GM06990 (cell line): ENCODE measurements around the gene TNRC6C.

Source experiments
- DNase-seq: peaks from one replicate; pipeline ENCODE4 v3.0.0-alpha.2; 2011; ENCODE audit not compliant: insufficient read length; ENCODE audit errors: extremely low read depth
- H3K27me3 ChIP-seq: replicated peaks from 2 replicates; pipeline ENCODE4 v1.6.0; 2011; ENCODE audit warnings: low read length; ENCODE audit not compliant: control insufficient read depth, insufficient read depth
- H3K36me3 ChIP-seq: 2 replicates; pipeline ENCODE4 v1.5.1; 2011; ENCODE audit warnings: low read length; ENCODE audit not compliant: control insufficient read depth, insufficient read depth
- H3K4me3 ChIP-seq: replicated peaks from 2 replicates; pipeline ENCODE4 v1.5.1; 2011; ENCODE audit warnings: low read depth, mild to moderate bottlenecking, control low read depth, low read length
- CTCF ChIP-seq: IDR thresholded peaks from 2 replicates; pipeline ENCODE4 v1.5.1; 2011; ENCODE audit warnings: low read length, control low read depth, mild to moderate bottlenecking, inconsistent platforms; ENCODE audit not compliant: insufficient read depth, poor library complexity, severe bottlenecking

TNRC6C gene

GRCh38 chr17:77999413-78000173 is 41.1 kb downstream of the TNRC6C start:
- no peak for DNase-seq
- no peaks in the 10 kb centered on the region for H3K27me3 ChIP-seq
- H3K4me3 ChIP-seq: no peak overlapping the region
- no peak for TF ChIP-seq CTCF
- no peaks in the 10 kb centered on the region for H3K36me3 ChIP-seq

DNA sequence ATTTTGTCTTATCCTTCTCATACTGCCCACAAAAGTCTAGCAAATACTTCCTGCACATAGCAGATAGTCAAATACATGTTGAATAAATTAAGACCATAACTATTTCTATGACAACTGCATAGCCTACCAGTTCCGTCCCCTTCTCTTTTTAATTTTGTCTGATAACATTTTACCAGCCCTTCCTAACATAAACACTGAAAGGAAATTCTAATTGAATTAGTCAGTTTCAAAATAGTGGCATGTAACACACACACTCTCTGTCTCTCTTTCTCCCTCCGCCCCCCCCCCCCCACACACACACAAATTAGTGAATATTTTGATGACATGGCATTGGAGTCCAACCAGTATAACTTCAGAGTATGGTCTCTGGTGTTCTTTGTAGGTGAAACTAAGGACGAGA is 41.8 kb downstream of the TNRC6C start:
- DNase-seq: no peak
- Histone ChIP-seq H3K4me3 (no peak overlapping the region), H3K36me3 (no peaks in the 10 kb centered on the region), H3K27me3 (no peaks in the 10 kb centered on the region)
- no peak for TF ChIP-seq CTCF

DNA sequence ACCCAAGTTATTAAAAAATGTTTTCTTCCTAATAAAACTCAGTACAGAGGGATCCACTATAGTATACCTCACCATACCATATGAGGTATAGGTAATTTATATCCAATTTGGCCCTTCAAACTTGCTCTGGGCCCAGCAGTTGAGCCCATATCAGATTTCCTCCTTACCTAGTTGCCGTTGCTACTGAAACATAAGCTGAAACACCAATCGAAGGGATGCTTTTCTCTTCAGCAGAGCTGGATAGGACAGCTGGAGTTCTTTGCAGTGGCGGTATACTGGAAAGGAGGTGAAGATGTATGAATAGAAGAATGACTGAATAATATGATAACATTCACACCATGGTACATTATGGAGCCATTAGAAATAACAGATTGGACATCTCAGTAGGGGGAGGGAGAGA is 42.7 kb downstream of the TNRC6C start:
- H3K36me3 ChIP-seq: no peaks in the 10 kb centered on the region
- H3K27me3 ChIP-seq: no peaks in the 10 kb centered on the region
- no peak for TF ChIP-seq CTCF
- no peak for DNase-seq
- no peak overlapping the region for H3K4me3 ChIP-seq

DNA sequence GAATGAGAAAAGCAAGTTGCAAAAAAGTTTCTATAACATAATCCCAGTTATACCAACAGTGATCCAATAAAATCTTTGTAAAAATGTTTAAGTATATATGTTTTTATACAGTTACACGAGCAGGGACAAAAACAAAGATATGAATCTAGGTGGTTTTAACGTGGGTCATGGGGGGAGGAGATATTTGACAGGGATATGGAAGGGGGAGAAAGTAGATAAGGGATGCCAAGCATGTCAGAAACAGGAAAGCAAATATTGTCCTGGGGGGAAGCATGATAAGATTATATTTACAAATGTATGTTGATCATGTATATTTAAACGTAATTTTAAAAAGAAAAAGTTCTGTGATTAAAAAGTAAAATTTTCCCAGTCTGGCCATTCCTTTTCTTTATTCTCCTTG is 43.1 kb downstream of the TNRC6C start:
- DNase-seq: no peak
- no peaks in the 10 kb centered on the region for H3K27me3 ChIP-seq

GRCh38 chr17:78002166-78002565 is 43.7 kb downstream of the TNRC6C start:
- Histone ChIP-seq H3K36me3 (no peaks in the 10 kb centered on the region), H3K4me3 (no peak overlapping the region), H3K27me3 (no peaks in the 10 kb centered on the region)
- no peak for DNase-seq
- no peak for TF ChIP-seq CTCF

More for the DNA sequence above, 43.1 kb downstream of the TNRC6C start:
- no peak for TF ChIP-seq CTCF
- Histone ChIP-seq H3K36me3 (no peaks in the 10 kb centered on the region), H3K4me3 (no peak overlapping the region)

GRCh38 chr17:78005452-78006171 is 47.1 kb downstream of the TNRC6C start:
- H3K36me3 ChIP-seq: no peaks in the 10 kb centered on the region
- no peak for DNase-seq
- H3K4me3 ChIP-seq: no peak overlapping the region
- H3K27me3 ChIP-seq: no peaks in the 10 kb centered on the region
- no peak for TF ChIP-seq CTCF
